Activated CD4-positive, alpha-beta T cell treated with anti-CD3 and anti-CD28 coated beads, Interleukin-2, Interleukin-4, amounts not matched to agents 100 ng/mL and 50 ng/mL, durations not matched to agents 16 hours and 8 hours (primary cell): Measurements from ENCODE around the gene NPIPB5.
"Not testable (repeated sequence)": the region's sequence is repeated elsewhere in the genome, so short reads cannot be mapped to it uniquely, and the experiment has no call there.

Experiments used
- DNase-seq: peaks from one replicate; pipeline ENCODE4 v3.0.0-alpha.2; 2020; ENCODE audit warnings: low spot score

The NPIPB5 gene

GRCh38 chr16:22510591-22510990 is at the start of gene NPIPB5:
NPIPB5 (plus strand) TSS chr16:22510891; CDS start chr16:22513802, 2,911 bp downstream.
- DNase-seq = not testable (repeated sequence)

- not testable (repeated sequence) for DNase-seq
These were observed 41.8 kb upstream of the NPIPB5 start for GRCh38 chr16:22468846-22469245.

DNA sequence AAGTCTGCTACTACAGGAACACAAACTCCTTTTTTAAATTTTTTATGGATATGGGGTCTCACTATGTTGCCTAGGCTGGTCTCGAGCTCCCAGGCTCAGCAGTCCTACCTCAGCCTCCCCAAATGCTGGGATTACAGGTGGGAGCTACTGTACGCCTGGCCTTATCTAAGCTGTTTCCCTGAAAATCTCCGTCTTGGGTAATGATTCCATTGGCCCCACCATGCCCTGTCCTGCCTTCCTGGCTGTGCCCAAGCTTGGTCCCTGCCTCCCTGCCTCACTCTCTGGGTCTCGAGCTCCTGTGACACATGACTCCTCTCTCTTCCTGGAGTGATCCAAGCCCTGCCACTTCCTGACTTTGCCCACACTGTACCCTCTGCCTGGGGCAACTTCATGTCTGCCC is 27.3 kb downstream of the NPIPB5 start:
- DNase-seq = not testable (repeated sequence)

DNA sequence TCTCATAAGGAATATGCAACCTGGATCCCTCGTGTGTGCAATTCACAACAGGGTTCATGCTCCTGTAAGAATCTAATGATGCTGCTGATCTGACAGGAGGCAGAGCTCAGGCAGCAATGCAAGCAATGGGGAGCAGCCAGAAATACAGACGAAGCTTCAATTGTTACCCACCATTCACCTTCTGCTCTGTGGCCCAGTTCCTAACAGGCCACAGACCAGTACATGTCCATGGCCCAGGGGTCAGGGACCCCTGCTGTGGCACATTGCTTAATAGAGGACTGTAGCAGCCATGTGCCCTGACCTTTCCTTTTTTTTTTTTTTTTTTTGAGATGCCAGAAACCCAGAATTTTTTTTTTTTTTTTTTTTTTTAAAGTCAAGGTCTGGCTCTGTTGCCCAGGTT is 34.1 kb downstream of the NPIPB5 start:
- not testable (repeated sequence) for DNase-seq

GRCh38 chr16:22546630-22547029 is 35.9 kb downstream of the NPIPB5 start:
- not testable (repeated sequence) for DNase-seq

DNA sequence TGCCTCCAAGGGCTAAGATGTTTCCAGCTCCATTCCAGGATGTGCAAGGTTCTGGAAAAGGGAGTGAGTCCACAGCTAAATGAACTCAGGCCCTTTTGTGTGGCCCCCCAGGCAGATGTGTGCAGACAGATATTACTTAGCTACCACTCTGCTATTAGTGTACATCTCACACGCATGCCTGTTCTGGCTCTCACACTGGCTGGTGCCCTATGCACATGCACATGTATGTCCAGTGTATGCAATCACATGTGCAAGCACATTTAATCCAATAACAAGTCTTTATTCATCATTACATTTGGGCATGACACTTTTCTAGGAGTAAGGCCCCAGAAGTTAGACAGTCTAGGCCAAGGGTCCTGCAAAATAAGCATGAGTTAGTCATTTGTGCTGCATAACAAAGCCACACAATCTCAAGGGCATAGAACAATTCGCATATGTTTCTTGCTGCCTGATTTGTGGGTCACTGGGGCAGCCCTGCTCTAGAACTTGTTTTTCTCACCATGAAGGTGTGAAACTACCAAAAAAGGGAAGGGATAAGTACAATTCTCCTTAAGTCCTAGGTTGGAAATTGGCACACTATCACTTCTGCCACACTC is 36.6 kb downstream of the NPIPB5 start:
- DNase-seq = not testable (repeated sequence)

DNA sequence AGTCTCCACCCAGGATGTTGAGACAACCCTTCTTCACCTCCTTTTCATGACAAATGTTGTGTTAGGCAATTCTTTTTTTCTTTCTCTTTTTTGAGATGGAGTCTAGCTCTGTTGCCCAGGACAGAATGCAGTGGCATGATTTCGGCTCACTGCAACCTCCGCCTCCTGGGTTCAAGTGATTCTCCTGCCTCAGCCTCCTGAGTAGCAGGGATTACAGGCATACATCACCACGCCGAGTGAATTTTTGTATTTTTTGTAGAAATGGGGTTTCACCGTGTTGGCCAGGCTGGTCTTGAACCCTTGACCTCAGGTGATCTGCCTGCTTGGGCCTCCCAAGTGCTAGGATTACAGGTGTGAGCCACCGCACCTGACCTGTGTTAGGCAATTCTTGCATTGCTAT is 39.2 kb downstream of the NPIPB5 start:
- not testable (repeated sequence) for DNase-seq

DNA sequence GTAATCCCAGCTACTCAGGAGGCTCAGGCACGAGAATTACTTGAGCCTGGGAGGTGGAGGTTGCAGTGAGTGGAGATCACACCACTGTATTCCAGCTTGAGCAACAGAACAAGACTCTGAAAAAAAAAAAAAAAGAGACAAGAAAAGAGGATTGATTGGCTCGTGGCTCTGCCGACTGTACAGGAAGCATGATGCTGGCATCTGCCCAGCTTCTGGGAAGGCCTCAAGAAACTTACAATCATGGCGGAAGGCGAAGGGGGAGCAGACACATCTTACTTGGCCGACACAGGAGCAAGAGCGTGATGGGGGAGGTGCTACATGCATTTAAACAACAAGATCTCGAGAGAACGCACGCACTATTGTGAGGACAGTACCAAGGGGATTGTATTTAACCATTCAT is 40.5 kb downstream of the NPIPB5 start:
- DNase-seq = not testable (repeated sequence)

DNA sequence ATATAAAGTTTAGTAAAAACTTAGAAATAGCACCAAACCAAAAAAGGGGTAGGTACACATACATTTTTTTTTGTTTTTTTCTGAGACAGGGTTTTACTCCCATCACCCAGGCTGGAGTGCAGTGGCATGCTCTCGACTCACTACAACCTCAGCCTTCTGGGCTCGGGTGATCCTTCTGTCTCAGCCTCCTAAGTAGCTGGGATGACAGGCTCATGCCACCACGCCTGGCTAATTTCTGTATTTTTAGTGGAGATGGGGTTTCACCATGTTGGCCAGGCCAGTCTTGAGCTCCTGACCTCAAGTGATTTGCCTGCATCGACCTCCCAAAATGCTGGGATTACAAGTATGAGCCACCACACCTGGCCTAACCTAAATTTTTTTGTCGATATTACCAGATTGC is 41.0 kb downstream of the NPIPB5 start:
- DNase-seq = not testable (repeated sequence)

- DNase-seq = not testable (repeated sequence)
These were observed 46.1 kb downstream of the NPIPB5 start for GRCh38 chr16:22556759-22557158.
